ENCODE measurements around the gene OR51B5.
"Not testable (repeated sequence)": the region's sequence is repeated elsewhere in the genome, so short reads cannot be mapped to it uniquely, and the experiment has no call there.

DNA sequence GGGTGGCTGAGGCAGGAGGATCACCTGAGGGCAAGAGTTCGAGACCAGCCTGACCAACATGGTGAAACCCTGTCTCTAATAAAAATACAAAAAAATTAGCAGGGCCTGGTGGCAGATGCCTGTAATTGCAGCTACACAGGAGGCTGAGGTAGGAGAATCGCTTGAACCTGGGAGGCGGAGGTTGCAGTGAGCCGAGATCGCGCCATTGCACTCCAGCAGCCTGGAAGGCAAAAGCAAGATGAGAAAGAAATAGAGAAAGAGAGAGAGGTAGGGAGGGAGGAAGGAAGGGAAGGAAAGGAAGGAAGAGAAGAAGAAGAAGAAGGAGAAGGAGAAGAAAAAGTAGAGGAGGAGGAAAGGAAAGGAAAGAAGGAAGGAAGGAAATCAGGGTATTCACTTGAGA, 23.0 kb upstream of the OR51B5 start:
- TF ChIP-seq, protein P1, sequence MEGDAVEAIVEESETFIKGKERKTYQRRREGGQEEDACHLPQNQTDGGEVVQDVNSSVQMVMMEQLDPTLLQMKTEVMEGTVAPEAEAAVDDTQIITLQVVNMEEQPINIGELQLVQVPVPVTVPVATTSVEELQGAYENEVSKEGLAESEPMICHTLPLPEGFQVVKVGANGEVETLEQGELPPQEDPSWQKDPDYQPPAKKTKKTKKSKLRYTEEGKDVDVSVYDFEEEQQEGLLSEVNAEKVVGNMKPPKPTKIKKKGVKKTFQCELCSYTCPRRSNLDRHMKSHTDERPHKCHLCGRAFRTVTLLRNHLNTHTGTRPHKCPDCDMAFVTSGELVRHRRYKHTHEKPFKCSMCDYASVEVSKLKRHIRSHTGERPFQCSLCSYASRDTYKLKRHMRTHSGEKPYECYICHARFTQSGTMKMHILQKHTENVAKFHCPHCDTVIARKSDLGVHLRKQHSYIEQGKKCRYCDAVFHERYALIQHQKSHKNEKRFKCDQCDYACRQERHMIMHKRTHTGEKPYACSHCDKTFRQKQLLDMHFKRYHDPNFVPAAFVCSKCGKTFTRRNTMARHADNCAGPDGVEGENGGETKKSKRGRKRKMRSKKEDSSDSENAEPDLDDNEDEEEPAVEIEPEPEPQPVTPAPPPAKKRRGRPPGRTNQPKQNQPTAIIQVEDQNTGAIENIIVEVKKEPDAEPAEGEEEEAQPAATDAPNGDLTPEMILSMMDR (IDR thresholded peaks at IDR 0.05) = not testable (repeated sequence)
- not testable (repeated sequence) for TF ChIP-seq EZH2, EZH2phosphoT487 (IDR thresholded peaks at IDR 0.05)

Measured in neural progenitor cell (in vitro differentiated cells).